NCI-H2081 treated with DMSO at 0.1 percent for 48 hours (cell line): Measurements from ENCODE around the gene GAL3ST1.
"Not testable (repeated sequence)": the region's sequence is repeated elsewhere in the genome, so short reads cannot be mapped to it uniquely, and the experiment has no call there.

ENCODE experiments used
- DNase-seq: peaks from one replicate; lab custom pipeline; 2025; lab: John Stamatoyannopoulos, UW

GAL3ST1 gene

GRCh38 chr22:30564761-30565119 is 9.7 kb downstream of the GAL3ST1 start:
- no peak for DNase-seq

- no peak for DNase-seq
Measured at GRCh38 chr22:30564045-30564760, 10.3 kb downstream of the GAL3ST1 start.

GRCh38 chr22:30562366-30562765 is 12.1 kb downstream of the GAL3ST1 start:
- no peak for DNase-seq

GRCh38 chr22:30561402-30562189 is 12.9 kb downstream of the GAL3ST1 start:
- DNase-seq = no peak

- not testable (repeated sequence) for DNase-seq
Measured at GRCh38 chr22:30560643-30561202, 13.7 kb downstream of the GAL3ST1 start.

- no peak for DNase-seq
Measured at GRCh38 chr22:30559889-30560288, 14.6 kb downstream of the GAL3ST1 start.

GRCh38 chr22:30557243-30557642 is 17.2 kb downstream of the GAL3ST1 start:
- DNase-seq = no peak

GRCh38 chr22:30556388-30556787 is 18.1 kb downstream of the GAL3ST1 start:
- DNase-seq = no peak

- DNase-seq = no peak
Measured at GRCh38 chr22:30555282-30556210, 18.9 kb downstream of the GAL3ST1 start.

- DNase-seq = no peak
Measured at GRCh38 chr22:30553971-30554370, 20.5 kb downstream of the GAL3ST1 start.

- no peak for DNase-seq
Measured at GRCh38 chr22:30552719-30553118, 21.7 kb downstream of the GAL3ST1 start.

- DNase-seq = not testable (repeated sequence)
Measured at GRCh38 chr22:30551813-30552212, 22.7 kb downstream of the GAL3ST1 start.

GRCh38 chr22:30547188-30547587 is 27.3 kb downstream of the GAL3ST1 start:
- no peak for DNase-seq

- no peak for DNase-seq
Measured at GRCh38 chr22:30546616-30547015, 27.8 kb downstream of the GAL3ST1 start, which contains the start of gene SEC14L6. SEC14L6 (minus strand) TSS chr22:30546741; CDS start chr22:30546682, 59 bp downstream.

- no peak for DNase-seq
Measured at GRCh38 chr22:30542811-30543188, 31.7 kb downstream of the GAL3ST1 start.

- no peak for DNase-seq
Measured at GRCh38 chr22:30541961-30542810, 32.3 kb downstream of the GAL3ST1 start.

- DNase-seq = not testable (repeated sequence)
Measured at GRCh38 chr22:30541511-30541910, 33.0 kb downstream of the GAL3ST1 start.

GRCh38 chr22:30539368-30539767 is 35.1 kb downstream of the GAL3ST1 start:
- DNase-seq = no peak

GRCh38 chr22:30538280-30538679 is 36.2 kb downstream of the GAL3ST1 start:
- DNase-seq = no peak

GRCh38 chr22:30537083-30537731 is 37.3 kb downstream of the GAL3ST1 start:
- no peak for DNase-seq
